GM12801 (cell line): ENCODE measurements around the gene C1orf141.

Experiments used
- TF ChIP-seq, protein P1 (sequence below): IDR thresholded peaks from one replicate; pipeline ENCODE4 v1.5.1; 2011; ENCODE audit warnings: control low read depth; ENCODE audit not compliant: insufficient read length; ENCODE audit errors: extremely low read depth

C1orf141 gene

DNA sequence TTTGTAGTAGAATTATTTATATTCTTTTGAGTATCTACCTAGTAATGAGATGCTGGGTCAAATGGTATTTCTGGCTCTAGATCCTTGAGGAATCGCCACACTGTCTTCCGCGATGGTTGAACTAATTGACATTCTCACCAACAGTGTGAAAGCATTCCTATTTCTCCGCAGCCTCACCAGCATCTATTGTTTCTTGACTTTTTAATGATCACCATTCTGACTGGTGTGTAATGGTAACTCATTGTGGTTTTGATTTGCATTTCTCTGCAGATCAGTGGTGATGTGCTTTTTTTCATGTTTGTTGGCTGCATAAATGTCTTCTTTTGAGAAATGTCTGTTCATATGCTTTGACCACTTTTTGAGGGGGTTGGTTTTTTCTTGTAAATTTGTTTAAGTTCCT, 16.2 kb upstream of the C1orf141 start:
- TF ChIP-seq, protein P1, sequence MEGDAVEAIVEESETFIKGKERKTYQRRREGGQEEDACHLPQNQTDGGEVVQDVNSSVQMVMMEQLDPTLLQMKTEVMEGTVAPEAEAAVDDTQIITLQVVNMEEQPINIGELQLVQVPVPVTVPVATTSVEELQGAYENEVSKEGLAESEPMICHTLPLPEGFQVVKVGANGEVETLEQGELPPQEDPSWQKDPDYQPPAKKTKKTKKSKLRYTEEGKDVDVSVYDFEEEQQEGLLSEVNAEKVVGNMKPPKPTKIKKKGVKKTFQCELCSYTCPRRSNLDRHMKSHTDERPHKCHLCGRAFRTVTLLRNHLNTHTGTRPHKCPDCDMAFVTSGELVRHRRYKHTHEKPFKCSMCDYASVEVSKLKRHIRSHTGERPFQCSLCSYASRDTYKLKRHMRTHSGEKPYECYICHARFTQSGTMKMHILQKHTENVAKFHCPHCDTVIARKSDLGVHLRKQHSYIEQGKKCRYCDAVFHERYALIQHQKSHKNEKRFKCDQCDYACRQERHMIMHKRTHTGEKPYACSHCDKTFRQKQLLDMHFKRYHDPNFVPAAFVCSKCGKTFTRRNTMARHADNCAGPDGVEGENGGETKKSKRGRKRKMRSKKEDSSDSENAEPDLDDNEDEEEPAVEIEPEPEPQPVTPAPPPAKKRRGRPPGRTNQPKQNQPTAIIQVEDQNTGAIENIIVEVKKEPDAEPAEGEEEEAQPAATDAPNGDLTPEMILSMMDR = no peak

DNA sequence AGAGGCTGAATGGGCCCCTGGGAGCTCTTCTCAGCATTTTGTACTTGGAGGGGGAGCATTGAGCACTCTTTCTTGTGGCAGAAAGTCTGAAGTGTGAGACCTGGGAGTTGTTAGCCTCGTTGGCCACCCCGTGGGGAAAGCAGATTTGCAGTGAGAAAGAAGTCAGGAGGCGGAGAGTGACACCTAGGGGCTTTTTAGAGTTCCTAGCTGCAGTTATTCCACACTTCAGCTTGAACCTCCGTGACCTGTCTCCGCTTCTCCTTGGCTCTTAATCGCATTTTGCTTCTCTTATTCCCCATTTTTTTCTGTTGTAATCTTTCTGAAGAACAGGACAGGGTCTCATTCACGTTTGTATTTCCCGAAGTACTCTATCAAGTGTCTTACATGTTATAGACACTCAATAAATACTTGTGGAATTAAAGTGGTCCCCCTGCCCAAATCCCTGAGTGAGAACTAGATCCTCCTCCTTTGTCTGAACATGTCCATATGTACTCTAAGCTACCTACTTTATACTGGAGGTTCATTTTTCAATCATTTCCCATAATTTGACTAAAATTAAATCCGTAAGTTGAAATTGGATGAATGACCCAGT, 14.5 kb upstream of the C1orf141 start:
- TF ChIP-seq, protein P1 = no peak

DNA sequence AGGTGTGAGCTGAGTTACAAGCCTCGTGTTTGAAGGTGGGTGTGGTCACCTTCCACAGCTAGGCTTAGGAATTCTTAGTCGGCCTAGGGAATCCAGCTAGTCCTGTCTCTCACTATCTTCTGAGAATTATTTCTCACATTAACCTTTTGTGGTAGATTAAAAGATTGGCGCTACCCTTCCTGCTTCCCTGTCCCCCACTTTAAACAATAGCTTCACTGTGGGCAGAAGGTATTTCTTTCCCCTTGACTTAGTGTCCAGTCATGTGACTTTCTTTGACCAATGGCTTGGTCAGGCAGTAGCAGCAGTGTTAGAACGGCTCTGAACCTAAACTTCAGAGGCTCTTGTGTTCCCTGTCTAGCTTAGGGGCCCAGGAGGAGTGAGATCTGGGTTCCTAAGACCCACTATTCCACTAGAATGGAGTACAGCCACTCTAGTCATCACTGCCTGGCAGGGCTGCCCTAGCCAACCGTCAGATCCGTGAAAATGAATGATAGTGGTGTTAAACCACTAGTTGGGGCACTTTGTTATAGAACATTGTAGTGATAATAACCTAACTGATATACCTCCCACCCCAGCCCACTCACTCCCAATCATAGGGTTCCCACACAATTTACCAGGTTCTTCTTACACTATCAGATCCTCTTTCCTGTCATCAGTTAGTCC, 13.9 kb upstream of the C1orf141 start:
- TF ChIP-seq, protein P1 = no peak

DNA sequence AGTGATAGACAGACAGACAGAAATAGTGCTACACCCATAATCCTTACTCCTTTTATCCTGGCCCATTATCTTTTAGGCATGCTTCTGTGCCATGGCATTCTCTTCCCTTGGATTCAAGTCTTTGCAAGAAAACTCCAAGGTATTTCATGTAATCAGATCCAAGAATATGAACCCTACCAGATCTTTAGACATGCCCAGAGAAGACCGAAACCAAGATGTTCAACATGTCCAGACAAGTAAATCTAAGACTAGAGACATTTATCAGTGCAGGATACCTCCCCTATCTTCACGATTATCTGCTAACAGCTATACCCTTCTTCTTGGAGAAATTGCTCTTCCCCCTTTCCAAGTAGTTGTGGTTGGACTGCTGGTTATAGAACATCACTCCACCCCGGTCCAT, 11.8 kb upstream of the C1orf141 start:
- TF ChIP-seq, protein P1 = no peak

DNA sequence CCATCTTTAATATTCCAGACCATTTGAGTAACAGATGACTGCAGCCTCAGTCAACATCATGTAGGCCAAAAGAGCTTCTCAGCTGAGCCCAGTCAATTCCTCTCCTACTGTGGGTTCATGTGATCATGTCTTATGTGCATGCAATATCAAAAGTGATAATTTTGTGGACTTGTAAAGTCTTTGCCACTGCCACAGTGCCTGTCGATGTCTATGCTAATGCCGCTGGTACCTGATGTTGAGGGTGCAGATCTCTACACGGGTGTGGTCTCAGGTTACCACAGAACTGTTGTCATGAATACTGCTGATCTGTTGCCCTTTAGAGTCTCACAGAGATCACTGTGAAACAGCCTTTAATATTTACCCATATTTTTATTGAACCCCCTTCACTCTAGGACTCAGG, 11.3 kb upstream of the C1orf141 start:
- TF ChIP-seq, protein P1 = no peak

DNA sequence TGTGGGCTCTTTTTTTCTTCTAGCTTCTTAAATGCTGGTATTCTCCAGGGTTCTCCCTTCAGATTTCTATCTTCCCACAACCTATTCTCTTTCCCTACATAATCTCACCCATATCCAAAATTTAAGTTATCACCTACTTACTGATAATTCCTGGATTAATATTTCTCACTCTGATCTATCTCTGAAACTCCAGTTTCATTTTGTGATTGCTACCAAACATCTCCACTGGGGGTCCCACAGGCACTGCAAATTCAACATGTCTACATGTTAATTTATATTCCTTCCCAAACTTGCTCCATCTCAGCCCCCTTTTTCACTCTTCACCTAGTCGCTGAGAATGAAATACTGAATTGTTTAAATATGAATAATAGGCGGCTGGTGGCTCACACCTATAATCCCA, 9.9 kb upstream of the C1orf141 start:
- TF ChIP-seq, protein P1 = no peak

DNA sequence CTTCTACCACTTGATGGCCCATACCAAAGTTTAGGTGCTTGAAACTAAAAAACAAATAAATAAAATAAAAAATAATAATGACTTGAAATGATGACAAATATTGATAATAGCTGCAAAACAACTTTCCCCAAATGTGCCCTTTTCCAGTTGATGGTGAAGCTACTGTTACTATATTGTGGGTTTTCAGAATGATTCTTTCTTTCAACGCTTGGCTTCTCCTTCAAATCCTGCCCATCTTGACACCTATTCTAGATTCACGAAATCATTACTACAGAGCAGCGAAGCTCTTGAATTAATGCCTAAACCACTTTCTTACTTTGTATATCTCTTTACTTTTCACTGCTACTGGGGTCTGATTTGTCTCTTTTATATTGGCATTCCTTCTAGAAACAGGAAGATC, 9.2 kb upstream of the C1orf141 start:
- TF ChIP-seq, protein P1 = no peak
